ENCODE measurements around the gene MAP4K5. TPM values are rescaled to one million over a fixed set of nuclear protein-coding genes. Genes with fewer than 3 reads are reported as not detected.

The MAP4K5 gene
- total and polyA plus RNA-seq, 2 of the 13 experiments (the other 11 are each of a cell fraction or from before 2014, with no cell fraction given), result 12.7 to 23.9 TPM

- TF ChIP-seq MAX (IDR thresholded peaks at IDR 0.05), result no peak
- peak; percentile 86; the same call in 1 of the 2 replicates for TF ChIP-seq HES4 (CRISPR knock-in tag; IDR thresholded peaks at IDR 0.05; ENCODE audit: borderline replicate concordance)
- TF ChIP-seq ATF7-NPFF (CRISPR knock-in tag; IDR thresholded peaks at IDR 0.05; ENCODE audit: low read depth), result 0 out of 2 replicates have a peak, but pooled peaks have one; percentile 6
- no peak; the same call in 1 of the 2 replicates for TF ChIP-seq KMT2B (CRISPR knock-in tag; IDR thresholded peaks at IDR 0.05)
- TF ChIP-seq E2F2 (CRISPR knock-in tag; IDR thresholded peaks at IDR 0.05; ENCODE audit: borderline replicate concordance), result no peak
- TF ChIP-seq NFKBIZ (CRISPR knock-in tag; IDR thresholded peaks at IDR 0.05), result no peak
- TF ChIP-seq YEATS4 (CRISPR knock-in tag; IDR thresholded peaks at IDR 0.05; ENCODE audit: borderline replicate concordance), result peak; percentile 92; the same call in 1 of the 2 replicates
- peak; percentile 72; the same call in 1 of the 2 replicates for TF ChIP-seq KDM5B (CRISPR knock-in tag; IDR thresholded peaks at IDR 0.05; ENCODE audit: borderline replicate concordance)
- 0 out of 2 replicates have a peak, but pooled peaks have one; percentile 51 for TF ChIP-seq ZNF598 (CRISPR knock-in tag; IDR thresholded peaks at IDR 0.05; ENCODE audit: borderline replicate concordance)
- TF ChIP-seq ZNF768 (CRISPR knock-in tag; IDR thresholded peaks at IDR 0.05), result no peak
- no peak for TF ChIP-seq HMGA1 (CRISPR knock-in tag; conservative IDR thresholded peaks at IDR 0.05)
- peak; percentile 50 for TF ChIP-seq ZSCAN21 (CRISPR knock-in tag; IDR thresholded peaks at IDR 0.05; ENCODE audit: borderline replicate concordance)
- TF ChIP-seq ZNF225 (CRISPR knock-in tag; IDR thresholded peaks at IDR 0.05), result no peak; the same call in 1 of the 2 replicates
- TF ChIP-seq ZNF251 (CRISPR knock-in tag; IDR thresholded peaks at IDR 0.05), result no peak
- 0 out of 2 replicates have a peak, but pooled peaks have one; percentile 29 for TF ChIP-seq MTF1 (CRISPR knock-in tag; IDR thresholded peaks at IDR 0.05)
- TF ChIP-seq ZEB1 (IDR thresholded peaks at IDR 0.05; ENCODE audit: insufficient replicate concordance, low read depth), result no peak
- TF ChIP-seq XBP1 (CRISPR knock-in tag; IDR thresholded peaks at IDR 0.05), result no peak
- peak; percentile 87 for TF ChIP-seq ASH2L (IDR thresholded peaks at IDR 0.05; ENCODE audit: insufficient read length, low read depth, low read length)
- TF ChIP-seq MBD4 (IDR thresholded peaks at IDR 0.05; ENCODE audit: borderline replicate concordance, low read length), result no peak
- no peak for TF ChIP-seq SP1 (IDR thresholded peaks at IDR 0.05)
- no peak for TF ChIP-seq SP1 (CRISPR knock-in tag; IDR thresholded peaks at IDR 0.05)
- no peak for TF ChIP-seq NR3C1 (CRISPR knock-in tag; IDR thresholded peaks at IDR 0.05)
- TF ChIP-seq ZNF484 (CRISPR knock-in tag; IDR thresholded peaks at IDR 0.05; ENCODE audit: borderline replicate concordance, low read depth), result no peak
- TF ChIP-seq SIX1 (CRISPR knock-in tag; IDR thresholded peaks at IDR 0.05; ENCODE audit: borderline replicate concordance), result no peak; the same call in 1 of the 2 replicates
- TF ChIP-seq ELF3 (CRISPR knock-in tag; IDR thresholded peaks at IDR 0.05), result 0 out of 2 replicates have a peak, but pooled peaks have one; percentile 10
- no peak for TF ChIP-seq HIC2 (CRISPR knock-in tag; IDR thresholded peaks at IDR 0.05; ENCODE audit: low read depth)
- TF ChIP-seq ZNF282 (IDR thresholded peaks at IDR 0.05; ENCODE audit: partially characterized antibody), result no peak
- TF ChIP-seq HIVEP1 (CRISPR knock-in tag; IDR thresholded peaks at IDR 0.05), result no peak
These were observed 521 bp downstream of the MAP4K5 start (continued) for GRCh38 chr14:50531595-50532501.
